Keratinocyte (primary cell): ENCODE measurements around the gene STX16.

Experiments
- EZH2 ChIP-seq: IDR thresholded peaks from one replicate; pipeline ENCODE4 v1.6.1; 2012; ENCODE audit warnings: inconsistent platforms, mild to moderate bottlenecking, low read length, moderate library complexity
- TF ChIP-seq, protein P1 (sequence below), 3 experiments: IDR thresholded peaks in 1 of 3; conservative IDR thresholded peaks in 1 of 3; optimal IDR thresholded peaks in 1 of 3; 2 replicates in 2 of 3; 3 replicates in 1 of 3; pipeline versions ENCODE3 to v1.5.1; 2011; ENCODE audit warnings: low read length in 3 of 3, mild to moderate bottlenecking in 3 of 3, moderate library complexity in 2 of 3, control low read depth in 1 of 3, inconsistent platforms in 1 of 3; ENCODE audit not compliant: insufficient read depth in 2 of 3; ENCODE audit errors: extremely low read depth in 1 of 3

DNA sequence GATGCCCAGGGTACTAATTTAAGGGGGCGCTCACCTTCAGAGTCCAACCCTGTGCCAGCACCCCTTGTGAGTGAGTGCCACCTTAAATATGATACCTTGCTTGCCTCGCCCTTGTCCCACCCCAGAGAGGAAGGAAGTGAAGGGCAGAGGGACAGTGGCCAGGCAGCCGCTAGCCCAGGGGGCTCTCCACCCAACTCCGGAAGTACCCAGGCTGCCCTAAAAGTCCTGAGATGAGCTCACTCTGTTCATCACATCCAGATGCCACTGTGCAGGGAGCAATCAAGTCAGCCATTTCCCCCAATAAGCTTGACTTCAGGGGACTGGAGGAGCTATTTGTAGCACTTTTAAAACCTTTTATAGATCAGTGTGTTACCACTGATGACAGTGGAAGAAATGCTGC is 25.0 kb upstream of the STX16 start:
- TF ChIP-seq EZH2 = no peak
- TF ChIP-seq, protein P1, sequence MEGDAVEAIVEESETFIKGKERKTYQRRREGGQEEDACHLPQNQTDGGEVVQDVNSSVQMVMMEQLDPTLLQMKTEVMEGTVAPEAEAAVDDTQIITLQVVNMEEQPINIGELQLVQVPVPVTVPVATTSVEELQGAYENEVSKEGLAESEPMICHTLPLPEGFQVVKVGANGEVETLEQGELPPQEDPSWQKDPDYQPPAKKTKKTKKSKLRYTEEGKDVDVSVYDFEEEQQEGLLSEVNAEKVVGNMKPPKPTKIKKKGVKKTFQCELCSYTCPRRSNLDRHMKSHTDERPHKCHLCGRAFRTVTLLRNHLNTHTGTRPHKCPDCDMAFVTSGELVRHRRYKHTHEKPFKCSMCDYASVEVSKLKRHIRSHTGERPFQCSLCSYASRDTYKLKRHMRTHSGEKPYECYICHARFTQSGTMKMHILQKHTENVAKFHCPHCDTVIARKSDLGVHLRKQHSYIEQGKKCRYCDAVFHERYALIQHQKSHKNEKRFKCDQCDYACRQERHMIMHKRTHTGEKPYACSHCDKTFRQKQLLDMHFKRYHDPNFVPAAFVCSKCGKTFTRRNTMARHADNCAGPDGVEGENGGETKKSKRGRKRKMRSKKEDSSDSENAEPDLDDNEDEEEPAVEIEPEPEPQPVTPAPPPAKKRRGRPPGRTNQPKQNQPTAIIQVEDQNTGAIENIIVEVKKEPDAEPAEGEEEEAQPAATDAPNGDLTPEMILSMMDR (optimal IDR thresholded peaks at IDR 0.05 in 1 of 3, IDR thresholded peaks at IDR 0.05 in 1 of 3, conservative IDR thresholded peaks at IDR 0.05 in 1 of 3; ENCODE audit: extremely low read depth in 1 of 3, insufficient read depth in 2 of 3, low read length in 3 of 3) = no peak
